AG09319 (cell line): ENCODE results near the gene MMRN1.

Experiments
- DNase-seq: peaks from one replicate; pipeline ENCODE4 v3.0.0-alpha.2; 2010; ENCODE audit warnings: low read depth; ENCODE audit errors: extremely low read depth
- TF ChIP-seq, protein P1 (sequence below): IDR thresholded peaks from 2 replicates; pipeline ENCODE4 v1.5.1; 2011; ENCODE audit warnings: low read depth, mild to moderate bottlenecking, inconsistent platforms, low read length, moderate library complexity

Gene MMRN1

DNA sequence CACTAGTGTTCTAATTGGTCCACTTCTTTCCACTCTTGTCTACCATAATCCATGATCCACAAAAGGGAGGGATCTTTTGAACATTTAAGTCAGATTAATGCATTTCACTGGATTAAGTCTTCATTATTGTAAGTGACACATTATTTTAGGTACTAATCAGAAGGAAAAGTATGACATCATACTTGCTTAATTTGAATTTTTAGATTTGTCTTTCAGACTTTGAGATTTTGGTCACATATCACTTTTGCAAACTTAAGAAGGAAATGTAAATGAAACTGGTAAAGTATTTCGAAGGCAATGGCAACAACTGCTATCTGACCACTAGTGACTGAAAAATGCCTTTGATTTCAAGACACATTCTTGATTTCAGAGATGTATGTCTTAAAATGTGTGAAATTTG is 5.2 kb downstream of the MMRN1 start:
- TF ChIP-seq, protein P1, sequence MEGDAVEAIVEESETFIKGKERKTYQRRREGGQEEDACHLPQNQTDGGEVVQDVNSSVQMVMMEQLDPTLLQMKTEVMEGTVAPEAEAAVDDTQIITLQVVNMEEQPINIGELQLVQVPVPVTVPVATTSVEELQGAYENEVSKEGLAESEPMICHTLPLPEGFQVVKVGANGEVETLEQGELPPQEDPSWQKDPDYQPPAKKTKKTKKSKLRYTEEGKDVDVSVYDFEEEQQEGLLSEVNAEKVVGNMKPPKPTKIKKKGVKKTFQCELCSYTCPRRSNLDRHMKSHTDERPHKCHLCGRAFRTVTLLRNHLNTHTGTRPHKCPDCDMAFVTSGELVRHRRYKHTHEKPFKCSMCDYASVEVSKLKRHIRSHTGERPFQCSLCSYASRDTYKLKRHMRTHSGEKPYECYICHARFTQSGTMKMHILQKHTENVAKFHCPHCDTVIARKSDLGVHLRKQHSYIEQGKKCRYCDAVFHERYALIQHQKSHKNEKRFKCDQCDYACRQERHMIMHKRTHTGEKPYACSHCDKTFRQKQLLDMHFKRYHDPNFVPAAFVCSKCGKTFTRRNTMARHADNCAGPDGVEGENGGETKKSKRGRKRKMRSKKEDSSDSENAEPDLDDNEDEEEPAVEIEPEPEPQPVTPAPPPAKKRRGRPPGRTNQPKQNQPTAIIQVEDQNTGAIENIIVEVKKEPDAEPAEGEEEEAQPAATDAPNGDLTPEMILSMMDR = no peak
- DNase-seq = no peak

DNA sequence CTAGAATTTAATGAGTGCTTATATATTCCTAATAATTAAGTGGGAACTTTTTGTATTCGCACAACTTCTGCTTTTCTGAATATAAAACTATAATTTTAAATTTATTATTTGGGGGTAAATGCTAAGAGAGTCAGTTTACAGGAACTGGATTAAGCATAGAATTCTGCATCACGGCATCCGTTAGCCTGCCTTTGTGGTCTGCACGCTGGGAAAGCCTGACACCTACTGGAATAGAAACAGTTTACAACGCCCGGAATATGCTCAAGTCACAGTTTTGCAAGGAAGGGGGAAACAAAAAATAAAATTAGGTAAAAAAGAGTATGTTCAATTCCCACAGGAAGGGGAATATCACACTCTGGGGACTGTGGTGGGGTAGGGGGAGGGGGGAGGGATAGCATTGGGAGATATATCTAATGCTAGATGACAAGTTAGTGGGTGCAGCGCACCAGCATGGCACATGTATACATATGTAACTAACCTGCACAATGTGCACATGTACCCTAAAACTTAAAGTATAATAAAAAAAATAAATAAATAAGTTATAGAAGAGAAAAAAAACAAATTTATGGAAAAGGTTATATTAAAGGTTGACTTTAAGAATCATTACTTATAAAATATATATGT is 7.3 kb downstream of the MMRN1 start:
- peak; percentile 20 for DNase-seq
- TF ChIP-seq, protein P1 = peak; percentile 80

DNA sequence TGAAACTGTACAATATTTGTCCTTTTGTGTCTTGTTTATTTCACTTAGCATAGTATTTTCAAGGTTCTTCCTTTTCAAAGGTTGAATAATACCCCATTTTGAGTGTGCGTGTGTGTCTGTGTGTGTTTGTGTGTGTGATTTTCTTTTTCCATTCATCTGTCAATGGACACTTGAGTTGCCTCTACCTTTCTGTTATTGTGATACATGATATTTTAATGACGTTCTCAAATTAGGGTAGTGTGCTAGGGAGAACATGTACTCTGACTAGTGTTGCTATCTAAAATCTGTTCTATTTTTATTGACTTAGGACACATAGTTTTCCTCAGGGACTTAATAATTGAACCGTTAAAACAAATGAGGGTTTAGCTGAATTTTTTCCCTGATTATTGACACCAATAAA is 9.9 kb downstream of the MMRN1 start:
- DNase-seq = no peak
- TF ChIP-seq, protein P1 = no peak

DNA sequence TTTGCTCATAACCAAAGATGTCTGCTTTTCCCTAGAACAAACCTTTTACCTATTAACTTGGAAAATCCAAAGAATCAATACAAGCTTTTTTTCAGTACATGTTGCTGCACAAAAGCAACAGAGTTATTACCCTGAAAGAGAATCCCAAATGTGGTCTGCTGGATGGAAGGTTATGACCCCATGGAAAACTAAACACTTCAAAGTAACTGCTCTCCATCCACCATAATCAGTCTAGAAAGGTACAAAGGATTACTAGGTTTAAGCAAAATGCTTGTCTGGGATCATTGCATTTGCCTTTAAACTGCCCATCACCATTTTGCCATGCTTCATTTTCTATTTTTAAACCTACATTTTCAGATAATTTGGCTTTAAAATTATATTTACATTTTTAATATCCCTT is 11.7 kb downstream of the MMRN1 start:
- TF ChIP-seq, protein P1 = no peak

DNA sequence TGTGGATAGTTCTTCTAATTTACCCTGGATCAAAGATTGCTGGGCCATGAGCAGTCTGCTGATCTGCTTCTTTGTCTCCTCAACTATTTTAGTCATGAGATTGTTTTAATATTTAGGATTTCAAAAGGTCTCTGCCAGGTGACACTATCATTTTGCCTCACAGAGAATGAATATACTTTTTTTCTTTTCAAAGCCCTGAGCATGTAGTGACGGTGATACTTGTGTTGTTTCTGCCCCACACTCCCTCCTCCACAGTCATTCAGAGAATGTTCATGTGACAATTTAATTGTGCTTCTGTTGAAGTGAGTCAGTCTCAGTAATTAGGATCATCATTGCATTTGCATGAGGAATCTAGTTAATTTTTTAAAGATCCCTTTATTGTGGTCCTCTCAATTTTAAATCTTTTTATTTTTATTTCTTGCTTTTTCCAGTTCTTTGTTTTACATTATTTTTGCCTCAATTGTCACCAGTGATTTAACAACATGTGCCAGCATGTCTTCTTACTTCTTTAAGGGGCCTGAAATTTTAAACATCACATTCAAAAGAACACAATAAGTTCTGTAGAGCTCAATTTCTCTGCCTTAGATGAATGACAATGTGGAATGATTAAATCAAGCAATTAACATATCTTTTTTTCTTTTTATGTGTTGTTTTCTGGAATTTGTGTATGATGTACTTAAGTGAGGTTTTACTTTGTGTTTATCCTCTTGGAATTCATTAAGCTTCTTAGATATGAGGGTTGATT is 12.3 kb downstream of the MMRN1 start:
- no peak for DNase-seq

More for the DNA sequence above, 11.7 kb downstream of the MMRN1 start:
- DNase-seq = no peak

DNA sequence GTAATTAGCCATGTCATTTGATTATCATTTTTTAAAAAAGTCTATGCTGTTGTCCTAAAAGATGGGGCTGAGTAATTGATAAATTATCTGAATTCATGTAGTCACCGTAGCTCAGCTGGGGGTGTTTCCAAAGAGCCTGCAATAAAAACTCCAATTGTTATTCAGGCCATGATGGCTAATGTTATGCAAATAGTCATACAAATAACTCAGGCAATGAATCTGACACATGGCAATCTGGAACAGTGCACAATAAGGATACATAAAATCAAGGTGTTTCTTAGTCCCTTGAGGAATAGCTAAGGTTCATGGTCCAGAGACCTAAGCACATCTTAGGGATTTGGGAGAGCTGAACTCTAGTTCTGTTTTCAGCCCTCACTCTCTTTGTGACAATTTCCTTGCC is 15.2 kb downstream of the MMRN1 start:
- TF ChIP-seq, protein P1 = no peak
- DNase-seq = no peak

More for the DNA sequence above, 12.3 kb downstream of the MMRN1 start:
- TF ChIP-seq, protein P1 = no peak

DNA sequence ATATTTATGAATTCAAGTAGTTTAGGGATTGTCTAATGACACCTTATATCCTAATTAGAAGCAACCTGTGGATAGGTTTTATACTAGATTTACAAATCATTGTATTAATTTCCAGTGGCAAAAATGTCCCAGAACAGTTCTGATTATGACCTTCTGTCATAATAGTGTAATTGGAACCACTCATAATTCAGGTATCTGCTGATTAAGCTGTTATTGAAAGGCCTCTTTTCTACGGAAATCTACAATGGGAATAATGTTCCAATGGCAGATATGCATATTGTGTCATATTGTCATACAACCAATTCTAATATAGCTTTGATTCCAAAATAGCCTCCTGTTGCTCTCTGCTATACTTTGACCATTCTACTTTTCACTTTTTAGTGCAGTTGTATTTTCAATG is 19.0 kb downstream of the MMRN1 start:
- TF ChIP-seq, protein P1 = no peak
- DNase-seq = no peak
